GM21528 (cell line): ENCODE data around the gene TRIM50.
"Not testable (repeated sequence)": the region's sequence is repeated elsewhere in the genome, so short reads cannot be mapped to it uniquely, and the experiment has no call there.

Experiments
- ATAC-seq: cut with Tn5 transposase; IDR thresholded peaks from one replicate; pipeline ENCODE4 v1.9.1; 2021; ENCODE audit warnings: mild to moderate bottlenecking, moderate library complexity; ENCODE audit not compliant: unreplicated experiment, low FRiP score

The TRIM50 gene

DNA sequence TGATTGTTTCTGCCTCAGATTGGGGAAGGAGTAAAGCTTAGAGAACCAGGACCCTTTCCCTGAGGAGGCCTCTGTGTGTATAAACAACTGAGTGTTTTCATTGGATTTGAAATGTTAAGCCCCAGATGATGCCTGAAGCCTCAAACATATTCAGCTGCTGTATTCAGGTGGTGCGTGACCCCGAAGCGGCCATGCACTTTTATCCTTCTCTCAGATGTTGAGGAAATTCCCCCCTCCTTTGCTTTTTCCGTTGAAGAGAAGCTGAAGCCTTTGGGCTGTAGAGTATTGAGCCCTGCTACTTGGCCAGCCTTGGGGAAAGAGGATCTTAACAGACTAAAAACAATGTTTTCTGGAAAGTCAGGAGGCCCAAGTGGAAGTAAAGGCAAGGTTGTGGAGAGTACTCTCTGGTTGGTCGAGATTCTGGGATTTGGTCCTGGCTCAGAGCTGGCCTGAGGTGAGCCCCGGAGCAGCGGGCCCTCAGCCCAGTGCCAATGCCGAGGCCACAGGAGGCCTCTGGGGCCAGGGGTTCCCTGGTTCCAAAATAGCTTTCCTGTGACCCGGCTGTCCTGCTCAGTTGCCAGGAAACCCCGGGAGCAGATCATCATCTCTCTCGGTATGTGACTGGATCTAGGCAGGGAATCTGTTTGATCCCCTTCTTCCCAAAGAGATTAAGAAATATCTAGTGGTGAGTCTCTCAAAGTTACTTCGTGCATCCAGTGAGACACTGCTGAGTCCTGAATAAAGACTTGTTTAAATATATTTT is 22.6 kb upstream of the TRIM50 start:
- ATAC-seq: no peak

DNA sequence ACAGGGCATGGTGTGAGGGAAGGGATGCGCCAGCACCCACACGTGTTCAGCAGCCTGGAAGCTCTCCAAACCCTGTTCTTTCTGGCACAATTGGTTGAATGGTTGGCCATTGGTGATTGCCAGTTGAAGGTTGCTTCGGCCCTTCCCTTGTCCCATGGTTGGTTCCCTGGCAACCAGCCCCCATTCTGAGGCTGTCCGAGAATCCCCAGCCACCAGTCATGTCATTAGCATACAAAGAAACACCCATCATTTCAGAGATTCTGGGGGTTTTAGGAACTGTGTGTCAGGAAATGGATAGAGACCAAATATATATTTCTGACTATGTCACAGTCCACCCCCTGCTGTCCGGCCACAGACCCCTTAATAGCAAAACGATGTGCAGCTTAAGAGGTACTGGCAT is 21.9 kb upstream of the TRIM50 start:
- ATAC-seq: no peak

GRCh38 chr7:73345951-73346350 is 18.1 kb upstream of the TRIM50 start:
- no peak for ATAC-seq

- no peak for ATAC-seq
These were observed 17.7 kb upstream of the TRIM50 start for GRCh38 chr7:73345538-73345937.

GRCh38 chr7:73343671-73344380 is 15.9 kb upstream of the TRIM50 start:
- no peak for ATAC-seq

DNA sequence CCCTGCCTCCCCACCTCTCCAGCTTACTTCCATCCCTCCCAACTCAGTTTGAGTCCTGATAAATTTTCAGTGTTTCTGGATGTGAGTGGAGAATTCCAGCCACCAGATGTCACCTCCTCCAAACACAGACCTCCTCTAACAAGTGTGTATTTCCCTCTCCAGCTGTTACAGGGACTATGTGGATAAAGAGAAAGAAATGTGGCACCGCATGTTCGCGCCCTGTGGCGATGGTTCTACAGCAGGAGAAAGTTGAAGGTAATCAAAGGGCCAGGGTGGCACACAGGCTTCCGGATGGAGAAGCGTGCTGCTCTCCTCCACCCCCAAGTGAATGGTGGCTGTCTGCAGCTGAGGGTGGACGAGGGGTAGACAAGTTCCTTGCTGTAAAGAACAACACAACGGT is 14.8 kb upstream of the TRIM50 start:
- no peak for ATAC-seq

DNA sequence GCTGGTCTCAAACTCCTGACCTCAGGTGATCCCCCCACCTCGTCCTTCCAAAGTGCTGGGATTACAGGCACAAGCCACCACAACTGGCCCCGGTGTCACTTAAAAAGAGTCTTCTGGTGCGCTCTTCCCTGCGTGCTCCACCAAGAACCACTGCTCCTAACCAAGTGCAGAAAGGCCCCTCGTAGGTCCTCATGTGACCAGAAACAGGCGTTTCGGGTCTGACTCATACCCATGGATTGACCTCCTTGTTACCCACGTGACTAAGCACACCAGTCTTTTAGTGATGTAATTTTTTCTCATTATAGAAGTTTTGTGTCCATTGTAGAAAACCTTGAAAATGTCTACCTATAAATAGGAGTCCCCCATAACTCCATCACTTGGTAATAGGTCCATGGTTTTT is 14.0 kb upstream of the TRIM50 start:
- ATAC-seq: no peak

DNA sequence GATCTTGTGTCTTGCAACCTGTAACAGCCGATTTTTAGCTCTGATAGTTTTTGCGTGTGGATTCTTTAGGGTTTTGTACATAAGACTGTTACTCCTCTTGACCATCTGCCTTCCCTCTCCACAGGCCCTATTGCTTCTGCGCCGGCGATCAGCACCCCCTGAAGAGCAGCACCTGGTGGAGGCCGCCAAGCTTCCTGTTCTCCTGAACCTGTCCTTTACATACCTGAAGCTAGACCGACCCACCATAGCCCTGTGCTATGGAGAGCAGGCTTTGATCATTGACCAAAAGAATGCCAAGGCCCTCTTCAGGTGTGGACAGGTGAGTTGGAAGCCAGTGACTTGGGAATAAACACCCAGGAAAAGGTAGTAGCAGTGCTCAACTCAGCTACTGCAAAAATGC is 12.6 kb upstream of the TRIM50 start:
- no peak for ATAC-seq

DNA sequence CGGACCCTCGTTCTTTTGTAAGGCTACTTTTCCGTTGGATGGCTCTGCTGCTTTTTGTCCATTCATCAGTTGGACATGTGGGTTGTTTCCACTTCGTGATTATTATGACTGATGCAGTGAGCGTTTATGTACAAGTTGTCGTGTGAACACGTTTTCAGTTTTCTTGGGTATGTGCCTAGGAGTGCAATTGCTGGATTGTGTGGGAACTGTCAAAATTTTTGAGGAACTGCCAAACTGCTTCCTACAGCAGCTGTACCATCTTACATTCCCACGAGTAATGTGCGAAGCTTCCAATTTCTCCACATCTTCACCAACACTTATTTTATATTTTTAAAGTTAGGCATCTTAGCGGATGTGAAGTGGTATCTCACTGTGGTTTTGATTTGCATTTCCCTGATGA is 10.4 kb upstream of the TRIM50 start:
- no peak for ATAC-seq

DNA sequence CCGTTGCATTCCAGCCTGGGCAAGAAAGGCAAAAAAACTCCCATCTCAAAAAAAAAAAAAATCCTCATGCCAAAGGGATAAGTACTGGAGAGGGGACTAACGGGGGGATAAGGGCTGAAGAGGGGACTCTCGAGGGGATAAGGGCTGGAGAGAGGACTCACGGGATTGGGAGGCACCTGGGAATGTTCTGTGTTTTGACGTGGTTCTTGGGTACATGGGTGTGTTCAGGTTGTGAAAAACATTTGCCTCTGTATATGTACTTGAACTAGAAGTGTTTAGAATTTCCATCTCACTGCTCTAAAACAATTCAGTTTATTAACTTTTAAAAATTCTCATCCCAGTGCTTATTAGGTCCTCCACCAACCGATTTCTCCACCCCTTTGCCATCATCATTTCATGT is 4.6 kb upstream of the TRIM50 start:
- ATAC-seq: no peak

DNA sequence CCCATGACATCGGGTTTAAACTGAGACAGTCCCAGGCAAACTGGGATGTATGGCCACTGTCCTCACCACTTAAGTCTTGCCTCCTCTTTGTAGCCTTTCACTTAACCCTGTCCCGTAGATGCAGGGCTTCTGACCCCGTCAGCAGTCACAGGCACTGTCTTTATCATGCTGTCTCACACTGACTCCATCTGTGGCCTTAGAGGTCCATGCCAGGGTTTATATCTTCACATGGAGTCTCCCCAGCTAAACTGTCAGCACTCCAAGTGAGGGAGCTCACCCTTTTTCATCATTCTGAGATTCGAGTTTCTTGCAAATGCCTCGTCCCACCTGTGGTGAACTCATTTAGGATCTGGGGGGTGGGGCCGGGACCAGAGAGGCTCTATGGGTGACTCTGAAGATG is 2.9 kb upstream of the TRIM50 start:
- no peak for ATAC-seq

GRCh38 chr7:73329861-73330581 is 2.1 kb upstream of the TRIM50 start:
- ATAC-seq: no peak

DNA sequence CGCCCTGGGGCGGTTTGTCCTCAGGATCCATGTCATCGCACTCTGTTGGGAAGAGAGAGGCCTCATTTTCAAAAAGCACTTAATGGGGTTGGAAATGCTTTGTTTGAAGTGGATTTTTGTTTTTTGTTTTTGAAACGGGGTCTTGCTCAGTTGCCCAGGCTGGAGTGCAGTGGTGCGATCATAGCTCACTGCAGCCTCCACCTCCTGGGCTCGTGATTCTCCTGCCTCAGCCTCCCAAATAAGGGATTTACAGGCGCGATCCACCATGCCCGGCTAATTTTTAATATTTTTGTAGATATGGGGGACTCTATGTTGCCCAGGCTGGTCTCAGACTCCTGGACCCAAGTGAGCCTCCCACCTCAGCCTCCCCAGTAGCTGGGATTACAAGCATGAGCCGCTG is 814 bp upstream of the TRIM50 start:
- no peak for ATAC-seq

- ATAC-seq: not testable (repeated sequence)
These were observed 433 bp downstream of the TRIM50 start for GRCh38 chr7:73327449-73327848.

DNA sequence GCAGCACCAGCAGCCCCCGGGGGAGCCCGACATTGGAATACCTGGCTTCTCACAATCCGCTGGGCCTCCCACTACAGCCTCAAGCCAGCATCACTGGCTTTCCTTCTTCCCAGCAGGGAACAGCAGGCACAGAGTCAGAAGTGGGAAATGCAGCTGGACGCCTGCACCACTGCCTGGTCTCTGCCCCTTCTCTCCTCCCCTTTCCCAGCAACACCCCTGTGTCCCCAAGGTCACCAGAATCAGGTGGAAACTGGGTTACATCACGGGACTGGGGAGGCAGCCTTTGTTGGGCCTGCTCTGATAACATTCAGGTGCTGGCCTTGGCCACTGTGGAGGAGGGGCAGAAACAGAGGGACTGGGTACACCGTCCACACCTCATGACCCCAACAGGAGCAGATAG is 2.5 kb downstream of the TRIM50 start:
- ATAC-seq: not testable (repeated sequence)

DNA sequence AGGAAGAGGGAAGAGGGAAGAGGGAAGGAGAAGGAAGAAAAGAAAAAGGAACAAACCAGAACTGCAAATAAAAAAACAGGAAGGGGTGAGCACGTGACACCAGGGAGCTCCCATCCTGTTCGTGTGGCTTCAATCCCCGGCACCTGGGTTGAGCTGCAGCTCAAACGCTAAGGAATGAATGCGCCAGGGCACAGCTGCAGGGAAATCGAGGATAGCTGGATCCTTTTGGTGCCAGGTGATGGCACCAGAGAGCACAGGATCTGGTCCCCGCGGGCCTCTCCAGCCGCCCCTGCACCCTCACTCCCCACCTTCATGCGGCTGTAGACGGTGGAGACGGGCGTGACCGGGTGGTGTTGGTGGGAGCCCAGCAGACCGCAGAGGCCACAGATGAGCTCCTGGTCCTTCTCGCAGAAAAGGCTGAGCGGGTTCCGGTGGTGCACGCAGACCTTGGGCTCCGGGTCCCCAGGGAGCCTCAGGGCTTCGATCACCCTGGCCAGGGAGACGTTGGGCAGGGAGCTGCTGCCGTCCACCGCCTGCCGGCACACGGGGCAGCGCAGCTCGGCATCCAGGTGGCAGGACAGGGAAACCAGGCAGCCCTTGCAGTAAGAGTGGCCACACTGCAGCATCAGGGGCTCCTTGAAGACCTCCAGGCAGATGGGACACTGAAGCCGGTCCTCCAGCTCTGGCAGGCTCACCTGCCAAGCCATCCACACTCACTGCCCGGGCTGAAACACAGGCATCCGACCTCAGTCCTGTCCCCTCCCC is 3.6 kb downstream of the TRIM50 start:
- ATAC-seq: not testable (repeated sequence)

DNA sequence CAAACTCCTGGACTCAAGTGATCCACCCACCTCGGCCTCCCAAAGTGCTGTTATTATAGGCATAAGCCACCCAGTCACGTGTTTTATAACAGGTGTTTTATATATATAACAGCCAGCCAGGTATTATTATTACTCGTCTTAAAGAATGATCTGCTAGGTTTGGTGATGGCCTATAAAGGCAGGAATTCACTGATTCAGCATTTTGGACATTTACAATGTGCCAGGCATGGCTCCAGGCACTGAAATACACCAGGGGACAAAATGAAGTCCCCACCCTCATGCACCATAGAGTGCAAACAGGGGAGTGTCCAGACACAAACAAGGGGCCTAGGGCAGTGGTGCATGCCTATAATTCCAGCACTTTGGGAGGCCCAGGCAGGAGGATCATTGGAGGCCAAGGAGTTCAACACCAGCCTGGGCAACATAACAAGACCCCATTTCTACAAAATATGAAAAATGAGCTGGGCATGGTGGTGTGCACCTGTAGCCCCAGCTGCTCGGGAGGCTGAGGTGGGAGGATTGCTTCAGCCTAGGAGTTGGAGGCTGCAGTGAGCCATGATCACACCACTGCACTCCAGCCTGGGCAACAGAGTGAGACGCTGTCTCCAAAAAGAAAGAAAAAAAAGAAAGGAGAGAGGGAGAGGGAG is 4.3 kb downstream of the TRIM50 start:
- not testable (repeated sequence) for ATAC-seq

GRCh38 chr7:73320009-73320408 is 7.9 kb downstream of the TRIM50 start:
- ATAC-seq: not testable (repeated sequence)

DNA sequence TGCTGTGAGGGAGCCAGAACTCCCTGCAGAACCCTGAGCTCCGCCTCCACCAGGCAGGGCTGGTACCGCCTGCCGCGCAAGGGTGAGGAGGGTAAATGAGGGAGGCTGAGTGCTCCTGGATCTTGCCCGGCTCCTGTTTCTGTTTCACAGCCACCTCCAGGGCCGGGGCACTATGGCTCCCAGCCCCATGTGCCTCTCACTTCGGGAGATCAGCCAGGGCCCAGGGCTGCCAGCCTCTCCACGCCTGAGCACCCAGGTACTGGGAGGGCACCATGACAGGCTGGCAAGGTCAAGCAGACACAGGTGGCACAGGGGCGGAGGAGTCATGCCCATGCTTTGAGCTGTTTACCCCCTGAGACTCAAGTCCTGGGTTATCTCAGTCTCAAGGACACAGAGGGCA is 8.3 kb downstream of the TRIM50 start:
- ATAC-seq: not testable (repeated sequence)

- not testable (repeated sequence) for ATAC-seq
These were observed 9.2 kb downstream of the TRIM50 start for GRCh38 chr7:73318656-73319204.
